Activated CD4-positive, alpha-beta T cell treated with anti-CD3 and anti-CD28 coated beads, Interleukin-2, amount 10 ng/mL, durations not matched to agents 24 days and 14 days (primary cell): ENCODE measurements around the gene PLIN1. TPM values are rescaled to one million over a fixed set of nuclear protein-coding genes. Genes with fewer than 3 reads are reported as not detected.
"Not testable (repeated sequence)": the region's sequence is repeated elsewhere in the genome, so short reads cannot be mapped to it uniquely, and the experiment has no call there.

Source experiments
- DNase-seq: peaks from one replicate; pipeline ENCODE4 v3.0.0; 2022
- H3K27ac Mint-ChIP-seq: one replicate; pipeline ENCODE4 v1.8.0; 2022; ENCODE audit warnings: mild to moderate bottlenecking, mixed read lengths
- H3K27me3 Mint-ChIP-seq: one replicate; pipeline ENCODE4 v1.8.0; 2022; ENCODE audit warnings: mixed read lengths
- H3K36me3 Mint-ChIP-seq: one replicate; pipeline ENCODE4 v1.8.0; 2022; ENCODE audit warnings: low read depth, mild to moderate bottlenecking, mixed read lengths
- H3K4me1 Mint-ChIP-seq: one replicate; pipeline ENCODE4 v1.8.0; 2021; ENCODE audit warnings: mixed read lengths
- H3K4me3 Mint-ChIP-seq: one replicate; pipeline ENCODE4 v1.8.0; 2022; ENCODE audit warnings: mild to moderate bottlenecking, moderate library complexity, mixed read lengths
- H3K9me3 Mint-ChIP-seq: one replicate; pipeline ENCODE4 v1.8.0; 2021; ENCODE audit warnings: mixed read lengths
- intact Hi-C: fragments of 100-400 bp; cut with micrococcal nuclease; formaldehyde crosslinking; loops from one replicate; pipeline ENCODE4 v1.15.1; 2023
- total RNA-seq: library from RNA; stranded (reverse); gene quantifications from 2 replicates; pipeline ENCODE4 v1.2.3, GENCODE V29; 2022

PLIN1 gene, protein sequence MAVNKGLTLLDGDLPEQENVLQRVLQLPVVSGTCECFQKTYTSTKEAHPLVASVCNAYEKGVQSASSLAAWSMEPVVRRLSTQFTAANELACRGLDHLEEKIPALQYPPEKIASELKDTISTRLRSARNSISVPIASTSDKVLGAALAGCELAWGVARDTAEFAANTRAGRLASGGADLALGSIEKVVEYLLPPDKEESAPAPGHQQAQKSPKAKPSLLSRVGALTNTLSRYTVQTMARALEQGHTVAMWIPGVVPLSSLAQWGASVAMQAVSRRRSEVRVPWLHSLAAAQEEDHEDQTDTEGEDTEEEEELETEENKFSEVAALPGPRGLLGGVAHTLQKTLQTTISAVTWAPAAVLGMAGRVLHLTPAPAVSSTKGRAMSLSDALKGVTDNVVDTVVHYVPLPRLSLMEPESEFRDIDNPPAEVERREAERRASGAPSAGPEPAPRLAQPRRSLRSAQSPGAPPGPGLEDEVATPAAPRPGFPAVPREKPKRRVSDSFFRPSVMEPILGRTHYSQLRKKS
- total RNA-seq: 0.14 TPM in 1 of 2 replicates, not detected in the other

DNA sequence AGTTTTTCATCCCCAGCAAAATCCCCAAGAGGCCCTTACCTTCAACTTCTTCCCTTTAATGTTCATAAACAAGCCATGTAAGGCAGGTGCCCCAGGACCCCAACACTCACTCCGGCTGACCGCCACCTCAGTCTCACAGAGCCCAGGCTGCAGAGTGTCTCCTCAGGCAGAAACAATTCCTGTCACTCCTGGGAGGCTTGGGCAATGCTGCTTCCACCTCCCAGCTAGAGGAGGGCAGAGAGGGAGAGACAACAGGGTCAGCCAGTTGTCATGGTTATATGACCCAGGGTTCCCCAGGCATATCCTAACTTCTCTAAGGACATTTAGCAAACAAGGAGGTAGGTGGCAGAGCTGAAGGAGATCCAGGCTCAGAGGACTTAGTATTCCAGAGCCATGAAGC lies at the start of gene PLIN1:
Gene PLIN1, minus strand, starts transcription at position 156 of the 400 bp plus-strand sequence. CDS start 1,878 bp downstream, outside the sequence.
- no peaks in the 10 kb centered on the region for H3K9me3 Mint-ChIP-seq
- H3K4me3 Mint-ChIP-seq: no peak within 1 kb of the TSS
- no peaks in the 10 kb centered on the region for H3K4me1 Mint-ChIP-seq
- H3K27ac Mint-ChIP-seq: no peak within 1 kb of the TSS
- intact Hi-C loops: no loop called here
- H3K36me3 Mint-ChIP-seq: no peaks in the 10 kb centered on the region
- DNase-seq: no peak
- H3K27me3 Mint-ChIP-seq: peaks cover 10% of the 10 kb centered on the region

DNA sequence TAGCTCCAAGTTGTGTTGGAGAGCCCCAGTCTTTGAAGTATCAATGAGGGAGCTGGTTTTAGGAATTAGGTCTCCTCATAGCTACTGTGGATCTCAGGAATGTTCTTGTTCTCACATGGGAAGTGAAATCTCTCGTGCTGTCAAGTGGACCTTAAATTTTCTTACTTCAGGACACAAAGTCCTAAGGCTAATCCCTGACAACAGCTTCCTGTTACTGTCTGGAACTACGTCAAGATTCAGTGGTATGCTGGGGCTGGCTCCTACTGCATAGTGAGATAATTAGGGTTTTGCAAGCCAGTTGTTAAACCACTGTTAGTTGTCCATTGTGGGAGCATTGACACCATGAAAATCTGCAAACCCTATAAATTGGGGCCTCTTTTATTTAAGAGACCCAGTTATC lies 49.1 kb upstream of the PLIN1 start:
- no peaks in the 10 kb centered on the region for H3K36me3 Mint-ChIP-seq
- H3K4me1 Mint-ChIP-seq: no peaks in the 10 kb centered on the region
- no peak overlapping the region for H3K4me3 Mint-ChIP-seq
- H3K27ac Mint-ChIP-seq: no peak overlapping the region
- H3K9me3 Mint-ChIP-seq: no peaks in the 10 kb centered on the region
- peaks cover 3% of the 10 kb centered on the region for H3K27me3 Mint-ChIP-seq
- intact Hi-C loops: no loop called here
- DNase-seq: no peak

DNA sequence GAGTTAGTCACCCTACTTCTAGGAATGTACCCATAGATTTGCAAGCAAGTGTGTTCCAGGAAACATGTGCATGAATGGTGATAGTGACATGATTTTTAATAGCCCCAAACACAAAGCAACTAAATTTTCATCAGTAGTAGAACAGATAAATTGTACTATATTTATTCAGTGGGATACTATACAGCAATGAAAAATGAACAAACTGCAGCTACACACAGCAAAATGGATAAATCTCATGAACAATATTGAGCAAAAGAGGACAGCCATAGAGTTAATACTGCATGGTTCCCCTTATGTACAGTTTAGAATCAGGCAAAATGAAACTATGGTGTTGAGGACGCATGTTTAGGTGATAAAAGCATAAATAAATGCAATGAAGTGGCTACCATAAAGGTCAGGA lies 45.9 kb upstream of the PLIN1 start:
- Mint-ChIP-seq H3K27me3 (peaks cover 19% of the 10 kb centered on the region), H3K4me3 (no peak overlapping the region), H3K27ac (no peak overlapping the region), H3K9me3 (no peaks in the 10 kb centered on the region), H3K36me3 (no peaks in the 10 kb centered on the region), H3K4me1 (no peaks in the 10 kb centered on the region)
- intact Hi-C loops: no loop called here
- no peak for DNase-seq

DNA sequence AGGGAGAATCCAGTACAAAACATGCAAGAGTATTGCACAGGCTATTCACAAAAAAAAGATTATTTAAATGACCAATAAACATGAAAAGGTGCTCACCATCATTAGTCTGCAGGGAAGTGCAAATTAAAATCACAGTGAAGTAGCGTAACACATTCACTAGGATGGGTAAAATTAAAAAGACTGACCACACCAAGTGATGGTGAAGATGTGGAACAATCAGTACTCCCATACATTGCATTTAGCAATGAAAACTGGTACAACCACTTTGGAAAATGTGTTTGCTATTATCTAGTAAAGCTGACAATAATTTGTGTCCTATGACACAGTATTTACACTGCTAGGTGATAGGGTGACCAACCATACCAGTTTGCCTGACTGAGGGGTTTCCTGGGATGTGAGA lies 45.5 kb upstream of the PLIN1 start:
- no peak overlapping the region for H3K27ac Mint-ChIP-seq
- peaks cover 19% of the 10 kb centered on the region for H3K27me3 Mint-ChIP-seq
- no peak for DNase-seq
- no peaks in the 10 kb centered on the region for H3K4me1 Mint-ChIP-seq
- intact Hi-C loops: no loop called here
- H3K36me3 Mint-ChIP-seq: no peaks in the 10 kb centered on the region
- H3K4me3 Mint-ChIP-seq: no peak overlapping the region
- H3K9me3 Mint-ChIP-seq: no peaks in the 10 kb centered on the region

DNA sequence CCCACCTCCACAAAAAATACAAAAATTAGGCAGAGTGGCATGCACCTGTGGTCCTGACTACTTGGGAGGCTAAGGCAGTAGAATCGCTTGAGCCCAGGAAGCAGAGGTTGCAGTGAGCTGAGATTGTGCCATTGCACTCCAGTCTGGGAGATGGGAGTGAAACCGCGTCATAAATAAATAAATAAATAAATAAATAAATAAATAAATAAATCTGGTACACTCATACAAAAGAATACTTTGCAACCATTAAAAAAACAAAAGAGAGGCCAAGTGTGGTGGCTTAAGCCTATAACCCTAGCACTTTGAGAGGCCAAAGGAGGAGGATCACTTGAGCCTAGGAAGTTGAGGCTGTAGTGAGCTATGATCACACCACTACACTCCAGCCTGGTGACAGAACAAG lies 43.9 kb upstream of the PLIN1 start:
- intact Hi-C loops: no loop called here
- Mint-ChIP-seq H3K9me3 (no peaks in the 10 kb centered on the region), H3K27ac (no peak overlapping the region), H3K27me3 (peaks cover 21% of the 10 kb centered on the region), H3K4me3 (no peak overlapping the region), H3K36me3 (no peaks in the 10 kb centered on the region), H3K4me1 (no peaks in the 10 kb centered on the region)
- DNase-seq: no peak

DNA sequence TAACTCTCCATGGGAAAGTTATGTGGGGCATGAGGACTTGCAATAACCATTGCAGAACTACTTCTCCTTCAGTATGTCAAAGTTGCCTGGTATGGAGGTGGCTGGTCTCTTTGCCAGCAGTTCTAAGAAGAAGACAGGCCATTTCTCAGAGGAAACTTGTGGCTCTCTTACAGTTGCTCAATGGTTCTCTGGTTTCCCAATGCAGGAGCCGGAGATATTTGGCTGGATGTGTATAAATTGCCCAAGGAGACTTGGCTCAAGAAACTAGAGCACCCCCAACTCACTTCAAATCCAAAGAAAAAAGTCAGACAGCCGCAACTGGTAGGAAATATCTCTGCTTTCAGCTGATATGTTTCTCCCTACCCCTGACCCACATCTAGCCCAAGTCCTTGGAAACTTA lies 35.6 kb upstream of the PLIN1 start:
- no peaks in the 10 kb centered on the region for H3K4me1 Mint-ChIP-seq
- H3K27me3 Mint-ChIP-seq: peaks cover 11% of the 10 kb centered on the region
- no peak overlapping the region for H3K4me3 Mint-ChIP-seq

DNA sequence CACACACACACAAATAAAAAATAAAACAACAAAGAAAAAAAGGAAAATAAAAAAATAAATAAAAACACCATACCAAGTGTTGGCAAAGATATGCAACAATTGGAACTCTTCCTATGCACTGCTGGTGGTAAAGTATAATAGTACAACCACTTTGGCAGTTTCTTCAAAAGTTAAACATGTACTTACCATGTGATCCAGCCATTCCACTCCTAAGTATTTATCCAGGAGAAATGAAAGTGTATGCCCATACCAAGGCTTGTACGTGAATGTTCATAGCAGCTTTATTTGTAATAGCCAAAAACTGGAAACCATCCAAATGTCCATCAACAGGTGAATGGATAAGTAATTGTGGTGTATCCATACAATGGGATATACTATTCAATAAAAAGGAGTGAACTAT lies 28.4 kb upstream of the PLIN1 start:
- no peaks in the 10 kb centered on the region for H3K36me3 Mint-ChIP-seq
- no peak overlapping the region for H3K27ac Mint-ChIP-seq
- no peak for DNase-seq
- no peaks in the 10 kb centered on the region for H3K4me1 Mint-ChIP-seq
- no peak overlapping the region for H3K4me3 Mint-ChIP-seq
- no peaks in the 10 kb centered on the region for H3K9me3 Mint-ChIP-seq
- peaks cover 30% of the 10 kb centered on the region for H3K27me3 Mint-ChIP-seq
- intact Hi-C loops: no loop called here

More for the DNA sequence above, 35.6 kb upstream of the PLIN1 start:
- no peak for DNase-seq
- Mint-ChIP-seq H3K36me3 (no peaks in the 10 kb centered on the region), H3K27ac (no peak overlapping the region), H3K9me3 (no peaks in the 10 kb centered on the region)
- intact Hi-C loops: no loop called here

DNA sequence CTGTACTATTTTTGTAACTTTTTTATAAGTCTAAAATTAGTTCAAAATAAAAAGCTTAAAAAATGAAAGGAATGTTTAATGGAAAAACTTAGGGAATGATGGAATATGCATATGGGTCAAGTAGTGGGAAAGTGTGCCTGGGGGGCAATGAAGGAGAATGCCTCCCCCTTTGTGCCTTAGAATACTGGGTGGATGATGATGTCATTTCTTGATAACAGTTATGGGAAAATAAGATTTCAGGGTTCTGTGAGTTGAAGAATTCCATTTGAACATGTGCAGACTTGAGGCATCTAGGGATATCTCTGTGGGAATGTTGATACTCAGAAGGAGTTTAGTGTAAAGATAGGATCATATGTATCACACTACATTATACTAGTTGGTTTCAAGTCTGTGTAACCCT lies 25.2 kb upstream of the PLIN1 start:
- Mint-ChIP-seq H3K27ac (no peak overlapping the region), H3K9me3 (no peaks in the 10 kb centered on the region), H3K27me3 (peaks cover 36% of the 10 kb centered on the region), H3K4me3 (no peak overlapping the region), H3K4me1 (no peaks in the 10 kb centered on the region), H3K36me3 (no peaks in the 10 kb centered on the region)
- DNase-seq: no peak
- intact Hi-C loops: no loop called here

DNA sequence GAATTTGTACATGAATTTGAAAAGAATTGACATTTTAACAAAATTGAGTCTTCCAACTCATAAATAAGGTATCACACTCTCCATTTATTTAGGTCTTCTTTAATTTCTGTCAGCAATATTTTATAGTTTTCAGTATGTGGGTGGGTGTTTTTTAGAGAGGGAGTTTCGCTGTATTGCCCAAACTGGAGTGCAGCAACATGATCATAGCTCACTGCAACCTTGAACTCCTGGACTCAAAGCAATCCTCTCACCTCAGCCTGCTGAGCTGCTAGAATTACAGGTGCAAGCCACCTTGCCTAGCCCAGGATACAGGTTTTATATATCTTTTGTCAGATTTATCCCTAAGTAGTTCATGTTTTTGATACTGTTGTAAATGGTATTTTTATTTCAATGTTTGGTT lies 16.0 kb upstream of the PLIN1 start:
- intact Hi-C loops: no loop called here
- Mint-ChIP-seq H3K4me1 (peaks cover 4% of the 10 kb centered on the region), H3K9me3 (no peaks in the 10 kb centered on the region), H3K36me3 (no peaks in the 10 kb centered on the region), H3K27me3 (peaks cover 25% of the 10 kb centered on the region), H3K4me3 (no peak overlapping the region), H3K27ac (no peak overlapping the region)
- DNase-seq: no peak

DNA sequence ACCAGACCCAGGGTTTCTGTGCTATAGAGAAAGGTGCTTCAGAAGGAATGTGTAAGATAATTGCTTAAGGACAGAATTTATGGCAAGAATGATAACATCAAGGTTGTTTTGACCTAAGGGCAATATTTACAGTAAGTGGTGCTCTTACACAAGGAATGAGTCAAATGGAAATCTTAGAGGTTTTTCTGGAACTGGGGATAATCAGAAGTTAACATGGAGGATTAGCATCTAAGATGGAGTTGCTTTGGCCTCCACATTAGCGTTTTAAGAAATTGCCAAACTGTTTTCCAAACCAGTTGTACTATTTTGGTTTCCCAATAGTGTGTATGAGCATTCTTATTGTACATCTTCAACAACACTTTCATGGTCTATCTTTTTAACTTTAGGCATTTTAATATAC lies 14.5 kb upstream of the PLIN1 start:
- no peak for DNase-seq
- H3K4me1 Mint-ChIP-seq: peaks cover 7% of the 10 kb centered on the region
- intact Hi-C loops: no loop called here
- peaks cover 19% of the 10 kb centered on the region for H3K27me3 Mint-ChIP-seq
- no peak overlapping the region for H3K4me3 Mint-ChIP-seq
- H3K27ac Mint-ChIP-seq: no peak overlapping the region
- no peaks in the 10 kb centered on the region for H3K36me3 Mint-ChIP-seq
- no peaks in the 10 kb centered on the region for H3K9me3 Mint-ChIP-seq

DNA sequence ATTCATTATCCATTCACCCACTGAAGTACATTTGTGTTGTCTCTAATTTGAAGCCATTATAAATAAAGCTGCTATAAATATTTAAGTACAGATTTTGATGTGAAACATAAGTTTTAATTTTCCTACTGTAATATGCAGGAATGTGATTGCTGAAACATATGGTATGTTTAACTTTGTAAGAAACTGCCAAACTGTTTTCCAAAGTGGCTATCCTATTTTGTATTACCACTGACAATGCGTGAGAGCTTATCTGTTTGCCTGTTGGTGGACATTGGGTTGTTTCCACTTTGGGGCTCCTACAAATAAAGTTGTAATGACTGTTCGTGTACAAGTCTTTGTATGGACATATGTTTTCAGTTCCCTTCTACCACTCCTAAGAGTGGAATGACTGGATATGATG lies 13.9 kb upstream of the PLIN1 start:
- intact Hi-C loops: no loop called here
- Mint-ChIP-seq H3K27me3 (peaks cover 19% of the 10 kb centered on the region), H3K36me3 (no peaks in the 10 kb centered on the region), H3K9me3 (no peaks in the 10 kb centered on the region), H3K4me1 (peaks cover 7% of the 10 kb centered on the region), H3K27ac (no peak overlapping the region), H3K4me3 (no peak overlapping the region)
- DNase-seq: no peak

DNA sequence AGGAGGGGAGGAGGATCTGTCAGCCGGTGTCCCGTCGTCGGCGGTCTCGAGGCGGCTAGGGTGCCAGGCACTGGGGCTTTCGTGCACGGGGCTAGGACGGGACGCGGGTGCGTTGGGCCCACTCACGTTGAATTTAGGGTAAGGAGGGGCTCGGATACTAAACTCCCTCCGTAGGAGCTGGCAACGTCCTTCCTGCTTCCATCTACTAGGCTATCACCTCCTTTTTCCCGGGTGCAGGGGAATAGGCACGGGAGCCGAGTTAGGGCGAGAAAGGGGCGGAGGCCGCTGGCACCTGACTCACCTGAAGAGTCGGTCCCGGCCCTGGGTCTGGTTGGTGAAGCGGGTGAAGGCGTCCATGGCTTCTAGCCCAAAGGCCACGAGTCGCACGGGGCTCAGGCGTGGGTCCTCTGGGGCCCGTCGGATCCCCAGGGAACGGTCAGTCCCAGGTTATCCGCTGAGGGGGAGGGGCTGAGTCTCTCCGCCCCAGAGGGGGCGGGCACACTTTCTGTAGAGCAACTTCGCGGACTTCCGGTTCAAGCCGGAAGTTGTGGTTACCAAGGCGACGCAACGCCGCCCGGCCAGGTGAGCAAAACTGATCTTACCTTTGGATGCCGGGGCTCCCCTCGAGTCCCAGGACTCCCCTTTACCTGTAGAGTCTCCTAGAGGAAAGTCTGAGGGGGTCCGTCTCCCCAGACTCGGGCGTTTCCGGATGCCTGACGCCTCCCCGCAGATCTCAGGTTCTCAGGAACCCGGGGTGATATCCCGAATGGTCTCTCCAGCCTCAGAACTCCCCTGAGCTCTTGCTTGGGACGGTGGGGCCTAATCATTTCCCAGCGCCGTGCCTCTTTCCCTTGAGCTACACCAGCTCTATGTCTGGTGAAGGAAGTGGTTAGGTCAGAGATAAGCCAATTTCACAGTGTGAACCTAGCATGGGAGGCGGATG lies 11.4 kb upstream of the PLIN1 start, which contains the start of the genes PEX11A and WDR93:
Gene PEX11A, minus strand, starts transcription at position 479 of the 943 bp plus-strand sequence. Its CDS starts 122 bp downstream, at position 357.
Gene WDR93, plus strand, starts transcription at position 536 of the 943 bp plus-strand sequence. CDS start 10,936 bp downstream, outside the sequence.
- H3K27me3 Mint-ChIP-seq: peaks cover 15% of the 10 kb centered on the region
- peaks cover 7% of the 10 kb centered on the region for H3K4me1 Mint-ChIP-seq
- H3K27ac Mint-ChIP-seq: peak within 1 kb of the TSS; percentile 80
- H3K9me3 Mint-ChIP-seq: no peaks in the 10 kb centered on the region
- intact Hi-C loops: no loop called here
- DNase-seq: peak; percentile 93
- H3K4me3 Mint-ChIP-seq: peak within 1 kb of the TSS; percentile 89
- no peaks in the 10 kb centered on the region for H3K36me3 Mint-ChIP-seq

DNA sequence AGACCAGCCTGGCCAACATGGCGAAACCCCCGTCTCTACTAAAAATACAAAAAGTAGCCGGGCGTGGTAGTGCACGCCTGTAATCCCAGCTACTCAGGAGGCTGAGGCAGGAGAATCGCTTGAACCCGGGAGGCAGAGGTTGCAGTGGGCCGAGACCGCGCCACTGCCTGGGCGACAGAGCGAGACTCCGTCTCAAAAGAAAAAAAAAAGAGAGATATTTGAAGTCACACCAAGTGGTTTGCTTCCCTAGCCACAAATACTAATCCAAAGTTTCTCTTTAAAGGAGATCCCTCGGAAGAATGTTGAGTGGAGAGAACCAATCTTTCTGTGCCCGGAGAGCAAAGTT lies 10.7 kb upstream of the PLIN1 start:
- H3K27ac Mint-ChIP-seq, H3K27me3 Mint-ChIP-seq, H3K4me1 Mint-ChIP-seq, H3K9me3 Mint-ChIP-seq, DNase-seq, intact Hi-C loops, H3K36me3 Mint-ChIP-seq: not testable (repeated sequence)
- H3K4me3 Mint-ChIP-seq: peak overlapping the region; percentile 89

DNA sequence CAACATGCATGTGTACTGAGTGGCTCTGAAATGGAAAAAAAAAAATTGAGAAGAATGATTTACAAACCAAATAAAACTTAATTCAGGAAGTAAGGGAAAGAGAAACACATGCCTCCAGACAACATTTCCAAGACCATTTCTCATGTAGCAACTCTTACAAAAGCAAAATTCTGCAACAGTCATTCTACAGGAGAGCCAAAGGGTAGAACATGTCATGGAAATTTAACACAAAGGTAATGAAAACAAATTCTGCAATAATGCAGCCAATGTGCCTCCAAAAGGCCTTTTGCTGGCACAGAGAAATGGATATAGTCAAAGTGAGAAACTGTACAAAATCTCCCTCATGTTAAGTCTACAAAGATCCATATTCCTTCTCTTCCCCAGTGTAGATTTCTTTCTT lies 7.4 kb upstream of the PLIN1 start:
- Mint-ChIP-seq H3K36me3 (no peaks in the 10 kb centered on the region), H3K9me3 (no peaks in the 10 kb centered on the region), H3K27ac (no peak overlapping the region), H3K4me3 (no peak overlapping the region), H3K4me1 (peaks cover 7% of the 10 kb centered on the region), H3K27me3 (peaks cover 6% of the 10 kb centered on the region)
- intact Hi-C loops: no loop called here
- no peak for DNase-seq
